GM19239 (cell line): ENCODE results near the gene KCTD21.

Experiments
- DNase-seq: peaks from one replicate; pipeline ENCODE4 v3.0.0; 2011; ENCODE audit warnings: low spot score; ENCODE audit not compliant: insufficient read length
- FAIRE-seq: peaks from 2 replicates; lab custom pipeline; 2011; peaks lifted over from hg19 to GRCh38; lab: Jason Lieb, UNC

Gene KCTD21

GRCh38 chr11:78202733-78203167 lies 14.3 kb upstream of the KCTD21 start:
- no peak for FAIRE-seq

GRCh38 chr11:78201096-78201818 lies 12.8 kb upstream of the KCTD21 start:
- FAIRE-seq (no peak), DNase-seq (no peak)

More at GRCh38 chr11:78202733-78203167, 14.3 kb upstream of the KCTD21 start:
- no peak for DNase-seq

GRCh38 chr11:78200553-78200952 lies 12.1 kb upstream of the KCTD21 start:
- no peak for DNase-seq
- no peak for FAIRE-seq

- DNase-seq (no peak), FAIRE-seq (no peak)
Observed at GRCh38 chr11:78200061-78200460, 11.6 kb upstream of the KCTD21 start.

DNA sequence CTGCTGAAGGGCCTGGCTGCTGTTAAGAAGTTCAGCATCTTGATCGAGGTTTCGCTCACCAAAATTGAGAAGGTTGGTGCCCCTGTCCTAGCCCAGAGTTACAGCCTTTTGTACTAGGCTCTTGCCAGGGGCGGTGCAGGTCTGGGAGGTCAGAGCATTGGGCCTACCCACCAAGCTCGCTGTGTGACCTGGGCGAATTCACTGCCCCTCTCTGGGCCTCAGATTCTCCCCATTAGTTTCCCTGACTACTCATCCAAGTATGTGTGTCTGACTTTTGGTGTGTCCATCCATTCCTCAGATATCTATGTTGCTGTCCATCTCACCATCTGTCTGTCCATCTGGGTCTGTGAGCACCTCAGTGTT lies 11.2 kb upstream of the KCTD21 start:
- DNase-seq (no peak), FAIRE-seq (no peak)

DNA sequence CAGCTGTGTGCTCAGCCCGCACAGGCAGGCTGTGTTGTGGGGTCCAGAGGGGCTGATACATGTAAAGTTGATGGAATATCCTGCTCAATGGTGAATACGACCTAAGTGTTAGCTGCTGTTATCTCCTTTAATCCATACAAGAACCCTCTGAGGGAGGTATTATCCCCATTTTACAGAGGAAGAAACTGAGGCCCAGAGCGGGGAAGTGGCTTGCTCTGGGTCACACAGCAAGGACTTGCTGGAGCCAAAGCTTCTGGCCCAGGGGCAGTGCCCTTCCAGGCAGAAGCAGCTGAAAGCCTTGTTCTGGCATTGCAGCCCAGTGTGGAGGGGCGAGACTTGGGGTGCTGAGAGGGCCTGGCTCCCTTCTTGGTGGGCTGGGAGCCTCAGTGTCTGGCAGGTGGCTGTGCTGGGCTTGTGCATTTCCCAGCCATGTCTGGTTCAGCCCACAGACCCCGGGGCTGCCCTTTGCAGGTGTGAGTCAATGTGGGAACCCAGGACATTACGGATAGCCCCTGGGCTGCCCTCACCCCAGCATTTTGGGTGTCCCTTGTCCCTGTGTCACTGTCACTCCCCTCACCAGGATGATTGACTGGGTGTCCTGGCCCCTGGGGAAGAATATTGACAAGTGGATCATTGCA lies 10.7 kb upstream of the KCTD21 start:
- DNase-seq (no peak), FAIRE-seq (no peak)

GRCh38 chr11:78197816-78198215 lies 9.4 kb upstream of the KCTD21 start:
- no peak for FAIRE-seq

DNA sequence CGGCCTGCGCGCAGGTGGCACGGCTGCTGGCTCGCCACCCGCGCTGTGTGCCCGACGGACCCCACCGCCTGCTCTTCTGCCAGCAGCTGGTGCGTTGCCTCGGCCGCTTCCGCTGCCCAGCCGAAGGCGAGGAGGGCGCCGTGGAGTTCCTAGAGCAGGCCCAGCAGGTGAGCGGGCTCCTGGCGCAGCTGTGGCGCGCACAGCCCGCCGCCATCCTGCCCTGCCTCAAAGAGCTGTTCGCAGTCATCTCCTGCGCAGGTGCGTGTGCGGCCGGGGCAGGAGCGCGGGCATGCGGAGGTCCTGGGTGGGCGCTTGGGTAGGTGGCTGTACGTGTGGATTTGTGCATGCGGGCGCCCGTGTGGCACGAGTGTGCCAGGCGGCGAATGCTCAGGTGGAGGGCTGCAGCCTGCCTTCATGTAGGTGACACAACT lies 8.2 kb upstream of the KCTD21 start:
- DNase-seq (no peak), FAIRE-seq (no peak)

More at GRCh38 chr11:78197816-78198215, 9.4 kb upstream of the KCTD21 start:
- no peak for DNase-seq

GRCh38 chr11:78195917-78196560 lies 7.6 kb upstream of the KCTD21 start:
- DNase-seq (no peak), FAIRE-seq (no peak)

- FAIRE-seq (no peak), DNase-seq (no peak)
Observed at GRCh38 chr11:78194490-78194889, 6.1 kb upstream of the KCTD21 start.

DNA sequence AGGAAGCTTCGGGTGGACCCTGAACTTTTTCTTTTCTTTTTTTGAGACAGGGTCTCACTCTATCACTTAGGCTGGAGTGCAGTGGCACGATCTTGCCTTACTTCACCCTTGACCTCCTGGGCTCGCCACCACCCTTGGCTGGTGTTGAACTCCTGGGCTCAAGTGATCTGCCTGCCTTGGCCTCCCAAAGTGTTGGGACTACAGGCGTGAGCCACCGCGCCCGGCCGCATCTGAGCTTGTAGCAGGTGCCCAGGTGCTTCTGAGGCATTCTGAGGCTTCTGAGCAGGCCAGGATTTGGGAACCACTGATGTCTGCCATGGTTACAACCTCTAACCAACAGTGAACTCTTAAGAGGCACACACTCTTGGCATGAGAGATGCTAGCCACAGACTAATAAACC lies 5.4 kb upstream of the KCTD21 start:
- FAIRE-seq (no peak), DNase-seq (no peak)

- FAIRE-seq (no peak), DNase-seq (no peak)
Observed at GRCh38 chr11:78192911-78193351, 4.5 kb upstream of the KCTD21 start.

- no peak for DNase-seq
- no peak for FAIRE-seq
Observed at GRCh38 chr11:78192223-78192719, 3.8 kb upstream of the KCTD21 start.

DNA sequence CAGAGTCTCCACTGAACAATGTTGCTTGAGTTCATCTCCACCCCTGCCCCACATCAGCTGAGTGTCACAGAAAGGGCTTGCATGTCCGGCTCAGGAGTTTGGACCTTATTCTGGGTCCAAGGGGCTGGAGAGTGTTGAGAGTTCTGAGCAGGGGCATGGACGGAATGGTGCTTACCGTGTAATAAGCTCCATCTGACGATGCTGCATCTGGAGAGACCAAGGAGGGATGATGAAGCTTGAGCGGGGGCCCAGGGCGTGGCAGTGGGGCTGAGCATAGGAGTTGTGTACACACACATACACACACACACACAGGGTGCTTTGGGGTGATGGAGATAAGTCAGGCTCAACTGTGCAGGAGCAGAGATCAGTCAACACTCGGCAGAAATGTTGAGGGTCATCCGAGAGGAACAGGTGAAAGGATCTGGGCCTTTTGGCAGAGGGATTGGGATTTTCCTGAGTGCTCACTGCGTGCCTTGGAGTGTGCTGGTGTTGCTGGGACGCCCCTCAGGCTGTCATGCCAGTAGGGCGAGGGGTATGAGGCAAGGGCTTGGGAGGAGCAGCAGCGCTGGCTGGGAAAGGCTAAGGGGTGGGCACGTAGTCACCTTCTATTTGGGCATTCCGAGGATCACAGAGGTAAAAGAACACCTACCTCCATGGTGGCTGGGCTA lies 2.6 kb upstream of the KCTD21 start:
- no peak for FAIRE-seq
- DNase-seq = no peak

GRCh38 chr11:78190374-78190773 lies 1.9 kb upstream of the KCTD21 start:
- no peak for FAIRE-seq
- no peak for DNase-seq

GRCh38 chr11:78189851-78190250 lies 1.4 kb upstream of the KCTD21 start:
- no peak for DNase-seq
- FAIRE-seq = no peak

GRCh38 chr11:78189174-78189724 lies 823 bp upstream of the KCTD21 start:
- DNase-seq (no peak), FAIRE-seq (no peak)

GRCh38 chr11:78187366-78188285 lies 800 bp downstream of the KCTD21 start:
- peak; percentile 18 for FAIRE-seq

DNA sequence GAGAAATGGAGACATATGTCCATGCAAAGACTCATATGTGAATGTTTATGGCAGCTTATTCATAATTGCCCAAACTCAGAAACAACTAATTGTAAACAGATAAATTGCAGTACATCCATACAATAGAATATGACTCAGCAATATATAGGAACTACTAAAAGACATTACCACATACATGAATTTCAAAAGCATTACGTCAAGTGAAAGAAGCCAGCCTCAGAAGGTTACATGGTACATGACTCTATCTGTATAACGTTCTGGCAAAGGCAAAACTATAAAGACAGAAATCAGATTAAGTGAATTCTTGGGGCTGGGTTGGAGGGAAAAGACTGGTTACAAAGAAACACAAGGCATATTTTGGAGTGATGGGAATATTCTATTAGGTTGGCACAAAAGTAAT lies 7.2 kb downstream of the KCTD21 start:
- DNase-seq (no peak), FAIRE-seq (no peak)

More at GRCh38 chr11:78187366-78188285, 800 bp downstream of the KCTD21 start:
- DNase-seq = peak; percentile 40
